KMS-11 (cell line): ENCODE measurements around the gene ZBTB20.

Source experiments
- H2AFZ ChIP-seq: fragments of 200-600 bp; sonication (generic); 2 replicates; pipeline ENCODE4 v1.6.1; 2016; ENCODE audit warnings: antibody characterized with exemption, mixed run types, low read depth
- H3K27ac ChIP-seq: fragments of 200-600 bp; sonication (generic); 2 replicates; pipeline ENCODE4 v1.6.1; 2016; ENCODE audit warnings: mild to moderate bottlenecking, mixed run types
- H3K27me3 ChIP-seq: fragments of 200-600 bp; sonication (generic); 2 replicates; pipeline ENCODE4 v1.6.1; 2017; ENCODE audit warnings: mild to moderate bottlenecking, low read depth, mixed run types, moderate library complexity; ENCODE audit not compliant: insufficient read depth
- H3K36me3 ChIP-seq: fragments of 200-600 bp; sonication (generic); 2 replicates; pipeline ENCODE4 v1.6.1; 2017; ENCODE audit warnings: mild to moderate bottlenecking, mixed run types; ENCODE audit not compliant: insufficient read depth
- H3K4me1 ChIP-seq: fragments of 200-600 bp; sonication (generic); 2 replicates; pipeline ENCODE4 v1.6.1; 2016; ENCODE audit warnings: mild to moderate bottlenecking, low read depth, mixed run types; ENCODE audit not compliant: poor library complexity, severe bottlenecking
- H3K4me2 ChIP-seq: fragments of 200-600 bp; sonication (generic); 2 replicates; pipeline ENCODE4 v1.7.0; 2016; ENCODE audit warnings: mild to moderate bottlenecking, mixed run types
- H3K4me3 ChIP-seq: fragments of 200-600 bp; sonication (generic); IDR thresholded peaks from 2 replicates; pipeline ENCODE4 v1.6.1; 2017; ENCODE audit warnings: low read depth, low read length, mixed read lengths; ENCODE audit not compliant: insufficient read depth
- H3K79me2 ChIP-seq: fragments of 200-600 bp; sonication (generic); 2 replicates; pipeline ENCODE4 v1.6.1; 2016; ENCODE audit warnings: low read depth, mixed run types; ENCODE audit not compliant: insufficient read depth
- H3K9ac ChIP-seq: fragments of 200-600 bp; sonication (generic); 2 replicates; pipeline ENCODE4 v1.6.1; 2016; ENCODE audit warnings: mild to moderate bottlenecking, mixed run types
- H4K20me1 ChIP-seq: fragments of 200-600 bp; sonication (generic); 2 replicates; pipeline ENCODE4 v1.6.1; 2016; ENCODE audit warnings: mild to moderate bottlenecking, mixed run types; ENCODE audit not compliant: insufficient read depth
- CTCF ChIP-seq: fragments of 200-600 bp; sonication (generic); conservative IDR thresholded peaks from 2 replicates; pipeline ENCODE4 v1.6.1; 2017; ENCODE audit warnings: low read depth, mild to moderate bottlenecking, antibody characterized with exemption, low read length, moderate library complexity, mixed read lengths

Gene ZBTB20

GRCh38 chr3:114606336-114606735 is 540.8 kb downstream of the ZBTB20 start:
- TF ChIP-seq CTCF = no peak
- no peak overlapping the region for H3K27ac ChIP-seq
- H4K20me1 ChIP-seq = no peaks in the 10 kb centered on the region
- no peak overlapping the region for H3K4me3 ChIP-seq
- H2AFZ ChIP-seq = no peak overlapping the region
- H3K27me3 ChIP-seq = no peaks in the 10 kb centered on the region
- H3K79me2 ChIP-seq = no peaks in the 10 kb centered on the region
- H3K4me1 ChIP-seq = no peaks in the 10 kb centered on the region
- no peak overlapping the region for H3K4me2 ChIP-seq
- no peaks in the 10 kb centered on the region for H3K36me3 ChIP-seq
- no peak overlapping the region for H3K9ac ChIP-seq

- Histone ChIP-seq H4K20me1 (no peaks in the 10 kb centered on the region), H3K79me2 (no peaks in the 10 kb centered on the region), H3K4me3 (no peak overlapping the region), H3K36me3 (no peaks in the 10 kb centered on the region), H3K4me2 (no peak overlapping the region), H3K9ac (no peak overlapping the region), H2AFZ (no peak overlapping the region), H3K27me3 (no peaks in the 10 kb centered on the region), H3K4me1 (no peaks in the 10 kb centered on the region), H3K27ac (no peak overlapping the region)
- no peak for TF ChIP-seq CTCF
Measured at GRCh38 chr3:114600571-114600970, 546.5 kb downstream of the ZBTB20 start.

GRCh38 chr3:114597871-114598270 is 549.2 kb downstream of the ZBTB20 start:
- TF ChIP-seq CTCF = no peak
- Histone ChIP-seq H3K4me3 (no peak overlapping the region), H3K9ac (no peak overlapping the region), H3K36me3 (no peaks in the 10 kb centered on the region), H3K4me1 (no peaks in the 10 kb centered on the region), H2AFZ (no peak overlapping the region), H3K27me3 (no peaks in the 10 kb centered on the region), H3K27ac (no peak overlapping the region), H3K79me2 (no peaks in the 10 kb centered on the region), H3K4me2 (no peak overlapping the region), H4K20me1 (no peaks in the 10 kb centered on the region)

- Histone ChIP-seq H3K4me2 (no peak overlapping the region), H4K20me1 (no peaks in the 10 kb centered on the region), H2AFZ (no peak overlapping the region), H3K79me2 (no peaks in the 10 kb centered on the region), H3K36me3 (no peaks in the 10 kb centered on the region), H3K27me3 (no peaks in the 10 kb centered on the region), H3K9ac (no peak overlapping the region), H3K4me3 (no peak overlapping the region), H3K27ac (no peak overlapping the region), H3K4me1 (no peaks in the 10 kb centered on the region)
- TF ChIP-seq CTCF = no peak
Measured at GRCh38 chr3:114597012-114597411, 550.1 kb downstream of the ZBTB20 start.
